Fibroblast of lung (primary cell): ENCODE measurements around the gene MRNIP. TPM values are rescaled to one million over a fixed set of nuclear protein-coding genes. Genes with fewer than 3 reads are reported as not detected.
A peak's percentile ranks its signal among the peaks of the same experiment; 100 is the strongest.

Experiments used
- DNase-seq, 2 donors: peaks; one replicate each; pipeline versions ENCODE4 v3.0.0 to v3.0.0-alpha.2; 2010; ENCODE audit warnings: low read depth in 2 of 2
- H2AFZ ChIP-seq: 2 replicates; pipeline ENCODE4 v1.5.1; 2012; ENCODE audit warnings: low read length, control low read depth, inconsistent platforms
- H3K27ac ChIP-seq: 2 replicates; pipeline ENCODE4 v1.5.1; 2011; ENCODE audit warnings: low read length, control low read depth; ENCODE audit not compliant: insufficient read depth
- H3K27me3 ChIP-seq: 2 replicates; pipeline ENCODE4 v1.5.1; 2011; ENCODE audit warnings: mild to moderate bottlenecking, low read length; ENCODE audit not compliant: control insufficient read depth, insufficient read depth
- H3K36me3 ChIP-seq: 2 replicates; pipeline ENCODE4 v1.5.1; 2011; ENCODE audit warnings: low read length; ENCODE audit not compliant: control insufficient read depth, insufficient read depth
- H3K4me1 ChIP-seq: 2 replicates; pipeline ENCODE4 v1.5.1; 2011; ENCODE audit warnings: low read length; ENCODE audit not compliant: control insufficient read depth, insufficient read depth; ENCODE audit errors: extremely low read depth
- H3K4me2 ChIP-seq: 2 replicates; pipeline ENCODE4 v1.5.1; 2011; ENCODE audit warnings: low read length, control low read depth; ENCODE audit not compliant: insufficient read depth; ENCODE audit errors: extremely low read depth
- H3K4me3 ChIP-seq, 4 experiments: fragments of 200-600 bp in 1 of 4; sonication (generic) in 1 of 4; replicated peaks in 1 of 4; 2 replicates each; pipeline ENCODE4 v1.5.1; 2011 to 2016; ENCODE audit warnings: low read length in 4 of 4, low read depth in 3 of 4, mild to moderate bottlenecking in 3 of 4, control low read depth in 2 of 4, inconsistent platforms in 1 of 4, mixed read lengths in 1 of 4; ENCODE audit not compliant: insufficient read depth in 1 of 4; ENCODE audit errors: control extremely low read depth in 1 of 4
- H3K79me2 ChIP-seq: 2 replicates; pipeline ENCODE4 v1.5.1; 2012; ENCODE audit warnings: mild to moderate bottlenecking, low read length, inconsistent platforms; ENCODE audit not compliant: control insufficient read depth, insufficient read depth
- H3K9ac ChIP-seq: 2 replicates; pipeline ENCODE4 v1.5.1; 2011; ENCODE audit warnings: mild to moderate bottlenecking, low read length, control low read depth; ENCODE audit not compliant: insufficient read depth
- H3K9me3 ChIP-seq: 2 replicates; pipeline ENCODE4 v1.5.1; 2012; ENCODE audit warnings: low read depth, low read length; ENCODE audit not compliant: control insufficient read depth, insufficient read depth
- H4K20me1 ChIP-seq: 2 replicates; pipeline ENCODE4 v1.5.1; 2011; ENCODE audit warnings: low read length; ENCODE audit not compliant: control insufficient read depth, insufficient read depth; ENCODE audit errors: extremely low read depth
- CTCF ChIP-seq, 2 donors: IDR thresholded peaks in 1 of 2; conservative IDR thresholded peaks in 1 of 2; 1 replicate in 1 of 2; 2 replicates in 1 of 2; pipeline ENCODE4 v1.5.1; 2011 to 2012; ENCODE audit warnings: low read length in 2 of 2, control low read depth in 1 of 2, inconsistent platforms in 1 of 2, low read depth in 1 of 2, mild to moderate bottlenecking in 1 of 2
- EZH2 ChIP-seq: IDR thresholded peaks from 2 replicates; pipeline ENCODE4 v1.5.1; 2012; ENCODE audit warnings: low read length, control low read depth, mild to moderate bottlenecking; ENCODE audit errors: missing control alignments
- polyA plus RNA-seq, 2 donors: library from polyadenylated mRNA; depleted of rRNA in 1 of 2; stranded (reverse) in 1 of 2; unstranded in 1 of 2; fragments of >200 nt; gene quantifications; 2 replicates each; pipeline ENCODE4 v1.2.1, GENCODE V29; 2011 to 2012; ENCODE audit warnings: missing spikeins in 1 of 2
- total RNA-seq: library from RNA; depleted of rRNA; stranded (reverse); fragments of >200 nt; gene quantifications from 2 replicates; pipeline ENCODE4 v1.2.1, GENCODE V29; 2014

Gene MRNIP
- total and polyA plus RNA-seq, 2 donors (not counting 1 experiment from before 2014, with no cell fraction given): 8.6 to 21.0 TPM

DNA sequence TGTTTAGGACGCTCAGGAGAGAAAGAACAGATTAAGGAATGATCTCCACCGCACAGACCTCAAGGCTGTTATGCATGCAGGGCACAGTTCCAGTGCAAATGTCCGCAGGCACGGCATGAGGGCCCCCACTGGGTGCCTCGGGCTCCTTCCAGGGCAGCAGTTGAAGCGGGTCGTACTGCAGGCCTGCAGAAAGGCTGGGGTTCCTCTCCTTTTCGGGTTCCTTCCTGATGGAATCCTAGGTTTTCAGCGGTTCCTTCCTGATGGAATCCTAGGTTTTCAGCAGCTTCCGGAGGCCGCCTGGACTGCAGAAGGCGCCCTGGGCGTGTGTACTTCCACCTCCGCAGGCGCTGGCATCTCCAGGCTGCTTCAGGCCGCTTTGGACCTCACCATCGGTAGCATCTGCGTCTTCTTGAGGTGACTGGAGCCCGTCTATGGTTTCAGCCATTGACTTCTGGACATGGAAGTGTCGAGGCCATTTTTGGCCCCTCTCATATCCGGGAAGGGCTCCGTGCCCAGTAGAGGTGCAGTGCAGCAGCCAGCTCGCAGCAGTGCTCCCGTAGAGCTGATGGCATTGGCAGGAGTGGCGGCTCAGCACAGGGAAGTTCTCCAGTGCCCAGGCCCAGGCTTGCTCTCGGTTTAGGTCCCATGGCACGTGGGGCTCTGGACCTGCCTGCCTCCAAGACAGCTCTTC, 46.3 kb downstream of the MRNIP start:
- peaks cover 6% of the 10 kb centered on the region for H3K36me3 ChIP-seq
- H3K9me3 ChIP-seq: no peaks in the 10 kb centered on the region
- H3K27me3 ChIP-seq: no peaks in the 10 kb centered on the region
- H3K9ac ChIP-seq: no peak overlapping the region
- no peak overlapping the region for H2AFZ ChIP-seq
- no peaks in the 10 kb centered on the region for H4K20me1 ChIP-seq
- H3K27ac ChIP-seq: no peak overlapping the region
- no peak overlapping the region for H3K4me3 ChIP-seq
- DNase-seq: no peak
- TF ChIP-seq CTCF (conservative IDR thresholded peaks at IDR 0.05 in 1 of 2, IDR thresholded peaks at IDR 0.05 in 1 of 2; ENCODE audit: low read depth in 1 of 2, low read length in 2 of 2) (no peak), EZH2 (no peak)
- H3K79me2 ChIP-seq: no peaks in the 10 kb centered on the region
- no peak overlapping the region for H3K4me2 ChIP-seq
- no peaks in the 10 kb centered on the region for H3K4me1 ChIP-seq

DNA sequence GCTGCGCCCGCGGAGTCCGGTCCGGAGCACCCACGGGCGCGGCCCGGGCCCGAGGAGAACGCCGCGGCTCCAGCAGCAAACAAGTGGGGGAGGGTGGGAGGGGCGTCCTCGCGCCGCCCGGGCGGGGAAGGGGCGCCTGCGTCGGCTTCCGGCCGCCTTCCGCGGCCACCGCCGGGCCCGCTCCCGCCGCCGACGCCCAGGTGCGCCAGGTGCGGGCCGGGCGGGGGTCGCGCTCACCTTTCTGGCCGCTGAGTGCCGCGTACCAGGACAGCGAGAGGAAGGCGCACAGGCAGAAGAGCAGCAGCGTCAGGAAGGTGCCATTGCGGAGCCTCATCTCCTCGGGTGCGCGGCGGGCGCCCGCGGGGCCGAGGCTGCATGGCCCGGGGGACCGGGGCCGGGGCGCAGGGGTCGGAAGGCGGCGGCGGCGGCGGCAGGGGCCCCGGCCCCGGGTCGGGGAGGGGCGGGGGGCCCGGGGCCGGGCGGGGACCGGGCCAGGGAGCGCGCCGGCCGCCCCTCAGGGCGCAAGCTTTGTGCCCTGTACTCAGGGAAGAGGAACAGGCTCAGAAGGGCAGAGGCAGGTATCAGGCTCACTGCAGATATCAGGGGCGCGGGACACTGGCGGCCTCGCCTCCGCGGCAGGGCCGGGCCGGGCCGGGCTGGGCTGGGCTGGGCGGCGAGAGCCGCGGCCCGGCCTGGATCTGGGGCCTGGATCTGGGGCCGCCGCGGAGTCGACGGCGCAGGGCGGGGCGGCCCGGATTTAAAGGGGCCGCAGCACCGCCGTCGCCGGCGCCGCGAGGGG, 52.2 kb downstream of the MRNIP start, which contains the start of gene MGAT4B:
TSS of gene MGAT4B (minus strand) at position 617 of the 799 bp plus-strand sequence. CDS start at position 334, 283 bp downstream.
- peak within 1 kb of the TSS; percentile 77 for H3K9ac ChIP-seq
- peaks cover 45% of the 10 kb centered on the region for H3K79me2 ChIP-seq
- H4K20me1 ChIP-seq: no peaks in the 10 kb centered on the region
- DNase-seq: peak; percentile 70 to 77
- H3K4me2 ChIP-seq: peak within 1 kb of the TSS; percentile 89
- peaks cover 14% of the 10 kb centered on the region for H3K4me1 ChIP-seq
- H3K36me3 ChIP-seq: peaks cover 4% of the 10 kb centered on the region
- H3K4me3 ChIP-seq: peak within 1 kb of the TSS; percentile 46 to 82 (median 75)
- H3K9me3 ChIP-seq: no peaks in the 10 kb centered on the region
- no peak for TF ChIP-seq EZH2
- TF ChIP-seq CTCF (conservative IDR thresholded peaks at IDR 0.05 in 1 of 2, IDR thresholded peaks at IDR 0.05 in 1 of 2; ENCODE audit: low read depth in 1 of 2, low read length in 2 of 2): no peak
- peak within 1 kb of the TSS; percentile 71 for H3K27ac ChIP-seq
- H2AFZ ChIP-seq: peak within 1 kb of the TSS; percentile 46
- H3K27me3 ChIP-seq: no peaks in the 10 kb centered on the region

DNA sequence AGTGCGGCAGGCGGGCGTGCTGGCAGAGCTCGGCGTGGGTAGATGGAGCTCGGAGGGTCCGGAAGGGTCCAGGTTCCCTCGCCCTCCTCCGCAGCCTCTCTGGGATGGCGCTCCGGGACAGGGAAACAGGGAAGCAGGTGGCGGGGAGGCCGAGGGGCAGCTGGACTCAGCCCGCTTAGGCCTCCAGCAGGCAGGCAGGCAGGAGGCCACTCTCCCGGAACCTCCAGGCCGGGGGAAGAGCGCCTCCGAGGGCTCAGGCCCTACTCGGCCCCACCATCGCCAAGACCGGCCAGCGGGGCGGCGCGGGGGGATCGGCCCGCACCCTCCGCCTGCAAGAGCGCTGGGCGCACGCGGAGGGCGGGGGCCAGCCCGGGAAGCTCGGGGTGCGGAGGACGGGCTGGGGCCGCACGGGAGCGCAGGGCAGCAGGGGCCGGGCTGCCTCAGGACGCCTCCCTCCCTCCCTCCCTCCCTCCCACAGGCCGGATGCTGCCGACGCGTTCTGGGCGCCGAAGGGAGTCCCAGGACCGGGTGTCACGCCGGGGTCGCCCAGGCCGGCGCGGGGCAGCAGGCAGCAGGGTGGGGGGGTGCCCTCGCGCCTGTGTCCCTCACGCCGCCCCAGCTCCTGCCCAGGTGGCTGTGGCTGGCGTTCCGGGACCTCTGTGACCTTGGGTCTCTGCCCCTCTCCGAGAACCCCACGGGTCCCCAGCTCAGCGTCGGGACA, 52.9 kb downstream of the MRNIP start:
- Histone ChIP-seq H2AFZ (no peak overlapping the region), H3K79me2 (peaks cover 45% of the 10 kb centered on the region), H4K20me1 (no peaks in the 10 kb centered on the region), H3K4me1 (peaks cover 14% of the 10 kb centered on the region), H3K4me2 (peak overlapping the region; percentile 89), H3K27me3 (no peaks in the 10 kb centered on the region), H3K27ac (peak overlapping the region; percentile 71), H3K9ac (peak overlapping the region; percentile 71), H3K9me3 (no peaks in the 10 kb centered on the region), H3K4me3 (peak overlapping the region; percentile 58 to 82 (median 75)), H3K36me3 (peaks cover 9% of the 10 kb centered on the region)
- no peak for TF ChIP-seq CTCF (conservative IDR thresholded peaks at IDR 0.05 in 1 of 2, IDR thresholded peaks at IDR 0.05 in 1 of 2; ENCODE audit: low read depth in 1 of 2, low read length in 2 of 2)
- no peak for TF ChIP-seq EZH2
- peak; percentile 45 for DNase-seq
